Endodermal cell (in vitro differentiated cells): ENCODE measurements around the gene DPP8. TPM values are rescaled to one million over a fixed set of nuclear protein-coding genes. Genes with fewer than 3 reads are reported as not detected.

Experiments
- DNase-seq: peaks from one replicate; pipeline ENCODE4 v3.0.0-alpha.2; 2017
- H3K27ac ChIP-seq: 2 replicates; pipeline ENCODE4 v1.5.1; 2013; ENCODE audit warnings: mild to moderate bottlenecking, low read depth, low read length, moderate library complexity
- H3K27me3 ChIP-seq: 2 replicates; pipeline ENCODE4 v1.6.1; 2013; ENCODE audit warnings: mild to moderate bottlenecking, low read length, moderate library complexity; ENCODE audit not compliant: insufficient read depth, control insufficient read depth, poor library complexity, severe bottlenecking
- H3K36me3 ChIP-seq: 2 replicates; pipeline ENCODE4 v1.7.0; 2013; ENCODE audit warnings: mild to moderate bottlenecking, low read length, moderate library complexity; ENCODE audit not compliant: control insufficient read depth, insufficient read depth
- H3K4me1 ChIP-seq: one replicate; pipeline ENCODE4 v1.7.0; 2013; ENCODE audit warnings: low read length; ENCODE audit not compliant: control insufficient read depth, insufficient read depth
- H3K4me3 ChIP-seq: 2 replicates; pipeline ENCODE4 v1.5.1; 2013; ENCODE audit warnings: mild to moderate bottlenecking, low read length, moderate library complexity
- H3K9ac ChIP-seq: 2 replicates; pipeline ENCODE4 v1.6.1; 2013; ENCODE audit warnings: mild to moderate bottlenecking, low read length, moderate library complexity; ENCODE audit not compliant: poor library complexity, severe bottlenecking; ENCODE audit errors: extremely low read depth
- H3K9me3 ChIP-seq: 2 replicates; pipeline ENCODE4 v1.6.1; 2013; ENCODE audit warnings: mild to moderate bottlenecking, low read length, moderate library complexity; ENCODE audit not compliant: control insufficient read depth
- H3K27ac Mint-ChIP-seq: 2 replicates; pipeline ENCODE4 v1.8.0; 2020; ENCODE audit warnings: mixed read lengths
- H3K27me3 Mint-ChIP-seq: 2 replicates; pipeline ENCODE4 v1.8.0; 2021; ENCODE audit warnings: mild to moderate bottlenecking, mixed read lengths; ENCODE audit not compliant: insufficient read depth
- H3K36me3 Mint-ChIP-seq: 2 replicates; pipeline ENCODE4 v1.8.0; 2020; ENCODE audit warnings: low read depth, mixed read lengths
- H3K4me1 Mint-ChIP-seq: 2 replicates; pipeline ENCODE4 v1.8.0; 2020; ENCODE audit warnings: mixed read lengths
- H3K4me3 Mint-ChIP-seq: 2 replicates; pipeline ENCODE4 v1.8.0; 2020; ENCODE audit warnings: mild to moderate bottlenecking, moderate library complexity, mixed read lengths
- H3K9me3 Mint-ChIP-seq: 2 replicates; pipeline ENCODE4 v1.8.0; 2020; ENCODE audit warnings: mild to moderate bottlenecking, mixed read lengths
- CTCF ChIP-seq: fragments of 200-600 bp; sonication (generic); conservative IDR thresholded peaks from 2 replicates; pipeline ENCODE4 v1.5.0; 2021; ENCODE audit warnings: antibody characterized with exemption, mild to moderate bottlenecking
- WGBS, 2 experiments: methylation state at CpG; one replicate each; pipeline versions ENCODE4 v1.1.5 to v1.1.7; 2013; ENCODE audit warnings: missing lambda C conversion rate in 2 of 2, mixed read lengths in 1 of 2; ENCODE audit not compliant: insufficient coverage in 1 of 2, insufficient read length in 1 of 2; 5-methylcytosine and 5-hydroxymethylcytosine counted together
- total RNA-seq, 2 donors: library from RNA; stranded (reverse); fragmentation: NEBNext Ultra II Directional in 1 of 2; extraction: Animal tissue kit (Norgen Biotek cat#: 25700) in 1 of 2; gene quantifications; 2 replicates in 1 of 2; 3 replicates in 1 of 2; pipeline ENCODE4 v1.2.1, GENCODE V29; 2021

DPP8 gene
- total RNA-seq, 2 donors from 2014 or later = 31.8 to 34.9 TPM

DNA sequence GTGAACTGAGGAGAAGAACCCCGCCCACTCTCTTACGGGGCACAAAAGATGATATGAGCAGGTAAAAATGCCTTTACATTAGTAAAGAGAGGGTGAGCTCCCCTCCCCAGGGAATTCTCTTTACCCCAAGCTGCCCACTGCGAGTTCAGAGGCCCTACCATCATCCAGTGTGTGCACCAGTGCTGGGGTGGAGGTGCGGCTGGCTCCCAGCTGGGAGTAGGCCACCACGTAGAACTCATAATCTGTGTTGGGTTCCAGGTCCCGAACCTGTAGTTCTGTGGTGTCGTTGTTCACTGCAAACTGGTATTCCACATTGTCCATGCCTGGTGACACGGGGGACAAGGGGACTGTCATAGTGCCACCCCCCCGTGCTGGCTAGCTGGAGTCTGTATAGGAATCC is 122.6 kb downstream of the DPP8 start:
- Histone ChIP-seq H3K27me3 (no peaks in the 10 kb centered on the region), H3K36me3 (peaks cover 58% of the 10 kb centered on the region), H3K4me3 (no peak overlapping the region), H3K9ac (no peak overlapping the region), H3K4me1 (no peaks in the 10 kb centered on the region), H3K27ac (no peak overlapping the region), H3K9me3 (no peaks in the 10 kb centered on the region)
- H3K4me1 Mint-ChIP-seq = peaks cover 8% of the 10 kb centered on the region
- H3K27ac Mint-ChIP-seq = no peak overlapping the region
- no peak for DNase-seq
- TF ChIP-seq CTCF = no peak
- no peak overlapping the region for H3K4me3 Mint-ChIP-seq
- 94 to 98% methylated on average over 8 to 9 of the region's 9 CpGs for WGBS, 2 experiments
- no peaks in the 10 kb centered on the region for H3K9me3 Mint-ChIP-seq
- peaks cover 54% of the 10 kb centered on the region for H3K36me3 Mint-ChIP-seq
- peaks cover 58% of the 10 kb centered on the region for H3K27me3 Mint-ChIP-seq

DNA sequence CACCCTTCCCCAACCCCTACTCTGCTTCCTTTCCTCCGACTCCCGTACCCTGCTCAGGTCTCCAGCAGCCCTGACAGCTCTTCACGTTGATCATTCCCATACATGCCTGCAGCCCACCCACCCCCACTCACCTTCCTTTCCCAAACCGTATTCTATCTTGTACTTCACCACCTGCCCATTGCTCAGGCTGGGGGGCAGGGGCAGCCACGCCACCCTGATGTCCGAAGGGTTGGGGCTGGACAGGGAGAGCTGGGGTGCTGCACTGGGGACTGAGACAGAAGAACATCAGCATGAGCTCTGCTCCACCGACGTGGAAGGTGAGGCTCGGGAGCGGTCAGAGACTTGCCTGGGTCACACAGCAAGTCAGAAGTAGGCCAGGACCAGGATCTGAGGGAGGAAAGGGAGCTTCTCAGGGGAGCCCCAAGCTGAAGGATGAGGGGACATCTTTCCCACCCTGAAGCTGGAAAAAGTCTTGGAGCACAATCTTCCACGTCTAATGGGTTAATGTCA is 123.2 kb downstream of the DPP8 start:
- H3K4me1 Mint-ChIP-seq = peaks cover 8% of the 10 kb centered on the region
- Histone ChIP-seq H3K9me3 (no peaks in the 10 kb centered on the region), H3K4me1 (no peaks in the 10 kb centered on the region), H3K27me3 (no peaks in the 10 kb centered on the region), H3K27ac (no peak overlapping the region), H3K9ac (no peak overlapping the region), H3K4me3 (no peak overlapping the region), H3K36me3 (peaks cover 59% of the 10 kb centered on the region)
- H3K36me3 Mint-ChIP-seq = peaks cover 59% of the 10 kb centered on the region
- DNase-seq = no peak
- no peaks in the 10 kb centered on the region for H3K9me3 Mint-ChIP-seq
- TF ChIP-seq CTCF = no peak
- 93% methylated on average over 5 to 11 of the region's 11 CpGs for WGBS, 2 experiments
- peaks cover 56% of the 10 kb centered on the region for H3K27me3 Mint-ChIP-seq
- no peak overlapping the region for H3K4me3 Mint-ChIP-seq
- no peak overlapping the region for H3K27ac Mint-ChIP-seq

DNA sequence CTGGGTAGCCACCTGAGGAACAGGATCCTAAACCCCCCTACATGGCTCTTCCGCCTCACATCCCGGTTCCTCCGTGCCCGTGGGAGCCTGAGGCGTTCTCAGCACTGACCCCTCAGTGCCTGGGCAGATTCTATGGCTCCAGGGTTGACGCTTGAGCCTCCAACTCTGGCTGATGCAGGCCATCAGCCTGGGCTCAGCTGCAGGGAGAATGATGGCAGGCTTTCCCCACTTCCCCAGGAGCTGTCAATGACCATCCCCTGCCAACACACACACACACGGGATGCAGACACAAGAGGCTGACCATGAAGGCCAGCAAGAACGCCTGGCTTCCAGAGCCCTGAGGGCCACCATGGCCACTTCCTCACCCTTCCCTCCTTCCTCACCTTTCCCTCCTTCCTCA is 123.9 kb downstream of the DPP8 start:
- WGBS, 2 experiments = 94 to 97% methylated on average over 6 to 8 of the region's 8 CpGs
- Mint-ChIP-seq H3K36me3 (peaks cover 62% of the 10 kb centered on the region), H3K4me3 (no peak overlapping the region), H3K9me3 (no peaks in the 10 kb centered on the region), H3K4me1 (peaks cover 8% of the 10 kb centered on the region), H3K27me3 (peaks cover 50% of the 10 kb centered on the region), H3K27ac (no peak overlapping the region)
- no peak for DNase-seq
- no peaks in the 10 kb centered on the region for H3K4me1 ChIP-seq
- TF ChIP-seq CTCF = no peak
- H3K36me3 ChIP-seq = peaks cover 64% of the 10 kb centered on the region
- no peak overlapping the region for H3K4me3 ChIP-seq
- no peak overlapping the region for H3K9ac ChIP-seq
- no peaks in the 10 kb centered on the region for H3K27me3 ChIP-seq
- no peaks in the 10 kb centered on the region for H3K9me3 ChIP-seq
- H3K27ac ChIP-seq = no peak overlapping the region
